HCT116 (cell line): Measurements from ENCODE around the gene UBE2M.

Experiments
- ATF3 ChIP-seq: IDR thresholded peaks from 2 replicates; pipeline ENCODE4 v1.6.1; 2012
- CTCF ChIP-seq, 3 experiments: fragments of 200-600 bp in 1 of 3; sonication (generic) in 1 of 3; IDR thresholded peaks in 2 of 3; conservative IDR thresholded peaks in 1 of 3; 2 replicates each; pipeline ENCODE4 v1.5.1; 2012 to 2017; ENCODE audit warnings: low read depth in 2 of 3, low read length in 2 of 3, antibody characterized with exemption in 1 of 3, borderline replicate concordance in 1 of 3, control low read depth in 1 of 3, mild to moderate bottlenecking in 1 of 3, mixed read lengths in 1 of 3, mixed run types in 1 of 3, moderate library complexity in 1 of 3; ENCODE audit not compliant: insufficient read depth in 1 of 3

GRCh38 chr19:58582985-58583384 is 24.6 kb upstream of the UBE2M start:
- no peak for TF ChIP-seq ATF3
- no peak for TF ChIP-seq CTCF (IDR thresholded peaks at IDR 0.05 in 2 of 3, conservative IDR thresholded peaks at IDR 0.05 in 1 of 3; ENCODE audit: borderline replicate concordance in 1 of 3, insufficient read depth in 1 of 3, low read depth in 2 of 3, low read length in 2 of 3)
